Measurements from ENCODE around the gene MAPK8.

MAPK8 gene

DNA sequence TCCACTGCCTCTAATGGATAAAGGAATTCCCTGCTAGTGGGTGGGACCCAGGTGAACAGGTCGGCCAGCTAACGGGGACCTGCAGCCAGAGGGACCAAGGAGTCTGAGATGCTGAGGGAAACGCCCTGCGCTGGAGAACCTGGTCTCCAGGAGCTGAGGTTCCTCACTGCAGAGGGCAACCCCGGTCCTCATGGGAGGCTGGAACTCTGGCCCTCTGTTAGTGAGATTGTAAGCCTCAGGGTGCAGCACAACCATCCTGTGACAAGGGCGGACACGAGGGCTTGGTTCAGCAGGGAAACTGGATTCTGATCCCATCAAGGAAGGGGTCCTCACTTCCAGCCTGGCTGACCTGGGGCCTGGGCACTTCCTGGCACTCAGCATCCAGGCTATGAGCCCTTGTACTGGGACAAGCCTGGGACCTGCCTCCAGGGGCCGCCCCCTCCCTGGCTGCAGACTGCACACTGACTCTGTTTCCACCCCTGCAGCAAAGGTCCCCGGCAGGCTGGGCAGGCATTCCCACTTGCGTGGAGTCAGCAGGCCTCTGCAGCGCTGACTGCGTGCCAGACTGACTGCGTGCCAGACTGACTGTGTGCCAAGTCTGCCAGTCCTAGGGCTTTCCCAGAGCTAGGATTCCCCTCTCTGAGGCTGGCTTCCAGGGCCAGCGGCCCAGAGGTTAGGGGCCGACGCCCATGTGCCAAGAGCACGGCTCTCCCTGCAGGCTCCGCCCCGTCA, 143.2 kb downstream of the MAPK8 start:
- no peak for DNase-seq

DNA sequence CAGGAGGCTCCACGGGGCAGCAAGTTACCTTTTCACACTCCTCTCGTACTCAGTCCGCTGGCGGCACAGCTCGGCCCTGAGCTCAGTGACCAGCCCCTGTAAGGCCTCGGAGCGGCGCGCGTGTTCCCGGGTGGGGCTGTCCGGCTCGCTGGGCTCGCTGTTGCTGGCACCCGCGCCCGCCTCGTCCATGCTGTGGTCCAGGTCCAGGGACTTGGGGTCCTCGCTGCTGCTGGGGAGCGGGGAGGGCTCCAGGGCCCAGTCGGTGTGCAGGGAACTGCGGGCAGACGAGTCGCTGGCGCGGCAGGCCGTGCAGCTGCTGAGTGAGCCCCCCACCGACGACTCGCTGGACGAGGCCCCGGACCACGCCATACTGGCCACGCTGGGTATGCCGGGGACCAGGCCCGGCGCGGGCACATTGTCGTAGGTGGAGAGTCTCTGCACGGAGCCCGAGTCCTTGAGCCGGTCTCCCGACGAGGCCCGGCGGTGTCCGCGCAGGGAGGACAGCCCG, 143.8 kb downstream of the MAPK8 start:
- DNase-seq, result no peak

DNA sequence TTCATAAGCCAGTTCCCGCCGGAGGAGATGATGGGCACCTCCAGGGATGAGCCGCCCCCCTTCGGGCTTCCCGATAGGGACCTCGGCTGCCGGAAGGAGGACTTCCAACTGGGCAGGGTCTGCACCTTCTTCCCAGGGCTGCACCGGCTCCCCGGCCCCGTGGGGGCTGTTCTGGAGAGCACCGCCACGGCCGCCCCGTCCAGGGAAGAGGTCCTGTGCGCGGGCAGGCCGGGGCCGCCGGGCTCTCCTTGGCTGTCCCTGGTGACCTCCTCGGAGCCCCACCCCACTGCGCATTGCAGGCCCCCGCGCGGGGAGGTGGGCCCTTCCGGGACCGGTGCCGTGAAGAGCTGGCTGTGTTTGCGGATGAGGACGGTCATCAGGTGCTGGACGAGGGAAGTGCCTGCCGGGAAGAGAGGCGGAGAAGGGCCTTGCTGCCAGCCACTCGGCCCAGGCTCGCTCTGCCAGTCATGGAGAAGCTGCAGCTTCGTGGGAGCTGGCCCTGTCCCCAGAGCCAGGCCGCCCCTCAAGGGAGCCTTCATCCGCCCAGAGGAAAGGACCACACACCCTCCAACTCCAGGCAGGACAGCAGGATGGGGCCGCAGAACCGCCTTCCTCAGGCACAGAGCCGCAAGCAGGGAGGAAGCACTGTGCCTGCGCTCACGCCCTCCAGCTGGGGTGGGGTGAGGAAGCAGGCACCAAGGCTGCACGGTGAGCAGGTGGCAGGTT, 144.4 kb downstream of the MAPK8 start:
- no peak for DNase-seq

DNA sequence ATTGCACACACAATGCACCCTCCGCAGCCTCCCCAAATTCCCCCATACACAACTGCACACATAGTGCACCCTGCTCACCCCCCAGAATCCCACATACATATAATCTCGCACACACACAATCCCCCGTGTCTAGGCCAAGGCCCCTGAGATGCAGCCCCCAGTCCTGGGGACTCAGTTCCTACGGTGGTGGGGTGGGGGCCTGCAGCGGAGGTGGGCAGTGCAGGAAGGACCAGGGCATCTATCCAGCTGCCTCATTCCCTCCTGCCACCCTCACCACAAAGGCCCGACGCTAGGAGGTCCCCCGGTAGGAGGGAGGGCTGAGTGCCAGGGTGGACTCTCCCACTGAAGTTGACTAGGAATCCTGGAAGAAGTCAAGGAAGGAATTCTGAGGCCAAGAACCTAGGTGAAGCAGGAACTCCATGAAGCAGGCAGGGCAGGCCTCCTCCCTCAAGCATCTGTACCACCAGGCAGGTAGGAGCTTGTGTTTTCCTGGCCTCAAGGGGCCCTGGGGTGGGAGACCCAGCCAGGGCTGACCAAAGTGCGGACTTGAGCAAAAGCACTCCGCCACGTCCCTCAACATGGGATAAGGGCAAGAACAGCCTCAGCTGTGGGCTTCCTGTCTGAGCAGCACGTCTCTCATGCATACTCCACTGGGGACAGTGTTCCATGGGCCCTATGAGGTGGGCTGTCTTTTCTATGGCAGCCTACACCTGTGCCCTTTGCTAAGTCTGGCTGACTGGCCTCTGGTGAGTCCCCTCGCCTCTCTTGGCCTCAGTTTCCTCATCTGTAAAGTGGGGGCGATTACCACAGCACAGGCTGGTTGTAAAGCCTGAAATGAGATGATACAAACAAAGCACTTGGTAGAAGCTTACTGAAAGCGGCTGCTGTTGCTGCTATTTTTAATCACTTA, 145.7 kb downstream of the MAPK8 start:
- DNase-seq, result no peak

DNA sequence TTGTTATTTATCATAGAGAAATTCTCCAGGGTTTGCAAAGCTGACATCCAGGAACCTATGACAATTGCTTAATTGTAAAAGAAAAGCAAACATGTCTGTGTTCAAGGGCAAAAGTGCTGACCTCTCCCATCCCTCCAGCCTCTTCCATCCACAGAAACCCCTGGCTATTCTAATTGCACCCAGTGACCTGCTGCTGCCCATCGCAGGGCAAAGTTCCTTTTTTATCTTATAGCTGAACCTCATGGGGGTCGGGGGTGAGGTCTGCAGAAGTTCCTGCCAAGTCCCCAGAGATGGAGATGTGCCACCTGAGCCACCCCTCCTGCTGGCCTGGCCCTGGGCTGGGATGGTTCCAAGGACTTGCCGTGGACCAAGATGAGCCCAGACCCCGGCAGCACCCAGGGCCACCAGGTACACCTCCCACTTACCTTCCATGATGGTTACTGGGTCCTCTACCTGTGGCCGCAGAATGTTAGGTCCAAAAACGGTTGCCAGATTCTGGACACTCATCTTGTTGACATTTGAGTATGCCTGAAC, 146.5 kb downstream of the MAPK8 start:
- DNase-seq, result no peak

DNA sequence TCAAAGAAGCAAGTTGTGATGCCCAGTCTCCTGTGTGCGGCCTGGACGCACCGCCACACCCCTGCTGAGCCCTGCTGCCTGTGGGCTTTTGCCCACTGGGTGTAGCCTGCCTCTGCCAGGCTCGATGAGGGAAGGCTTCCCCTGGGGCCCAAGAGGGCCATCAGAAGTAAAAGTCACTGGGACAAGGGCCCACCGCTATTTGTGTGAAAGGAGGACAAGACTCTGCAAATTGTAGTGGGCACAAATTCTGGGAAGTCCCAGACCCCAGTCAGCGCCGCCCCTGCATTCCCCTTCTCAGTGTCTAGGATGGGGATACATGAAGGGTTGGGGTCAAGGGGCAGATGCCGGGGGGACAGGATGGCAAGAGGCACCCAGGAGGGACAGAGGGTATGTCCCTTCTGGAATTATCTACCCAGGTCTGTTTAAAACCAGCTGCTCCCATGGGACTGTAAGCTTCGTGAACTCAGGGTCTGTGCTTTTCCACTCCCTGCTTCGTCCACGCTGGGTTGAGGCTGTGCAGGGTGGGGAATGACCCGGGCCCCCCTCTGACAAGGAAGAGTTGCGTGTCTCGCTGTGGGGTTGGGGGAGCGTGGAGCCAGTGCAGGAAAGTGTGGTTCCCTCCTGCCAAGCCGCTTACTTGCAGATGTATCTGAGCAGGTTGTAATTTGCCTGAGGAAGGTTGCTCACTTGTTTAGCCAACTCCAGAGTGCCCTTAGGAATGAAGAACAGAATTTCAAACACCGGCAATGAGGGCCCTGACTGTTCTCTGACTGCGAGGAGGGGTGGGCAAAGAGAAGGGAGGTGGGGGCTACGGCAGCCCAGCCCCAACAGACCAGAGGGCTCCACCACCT, 147.2 kb downstream of the MAPK8 start:
- no peak for DNase-seq

DNA sequence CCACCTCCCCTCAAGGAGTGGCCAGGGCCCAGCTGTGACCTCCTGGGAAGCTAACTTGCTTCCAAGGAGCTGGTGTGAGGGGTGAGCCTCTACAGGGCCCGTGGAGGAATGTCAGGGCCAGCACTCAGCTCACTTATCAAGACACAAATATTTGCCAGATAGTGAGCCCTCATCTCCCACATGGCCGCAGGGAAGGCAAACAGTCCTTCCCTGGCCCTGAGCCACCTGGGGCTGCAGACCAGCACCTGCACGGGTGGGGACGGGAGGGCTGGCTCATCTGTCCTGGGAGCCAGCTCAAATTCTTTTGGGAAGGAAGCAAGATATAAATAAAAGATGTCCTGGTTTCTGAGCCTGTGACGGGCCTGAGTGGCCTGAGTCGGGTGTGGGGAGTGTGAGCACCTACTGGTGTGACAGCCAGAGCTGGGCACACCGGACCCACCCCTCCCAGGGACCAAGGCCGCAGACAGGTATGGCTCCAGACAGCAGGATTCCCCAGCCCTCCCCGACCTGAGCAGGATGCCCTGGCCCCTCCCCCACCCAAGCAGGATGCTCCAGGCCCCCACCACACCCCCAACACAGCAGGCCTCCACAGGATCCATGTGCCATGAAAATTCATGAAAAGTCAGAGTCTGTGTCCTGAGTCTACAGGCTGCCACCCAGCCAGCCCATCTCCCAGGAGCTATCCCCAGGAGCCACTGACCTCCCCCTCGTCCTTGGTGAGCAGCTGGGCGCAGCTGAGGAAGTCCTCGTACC, 148.0 kb downstream of the MAPK8 start:
- DNase-seq, result no peak

DNA sequence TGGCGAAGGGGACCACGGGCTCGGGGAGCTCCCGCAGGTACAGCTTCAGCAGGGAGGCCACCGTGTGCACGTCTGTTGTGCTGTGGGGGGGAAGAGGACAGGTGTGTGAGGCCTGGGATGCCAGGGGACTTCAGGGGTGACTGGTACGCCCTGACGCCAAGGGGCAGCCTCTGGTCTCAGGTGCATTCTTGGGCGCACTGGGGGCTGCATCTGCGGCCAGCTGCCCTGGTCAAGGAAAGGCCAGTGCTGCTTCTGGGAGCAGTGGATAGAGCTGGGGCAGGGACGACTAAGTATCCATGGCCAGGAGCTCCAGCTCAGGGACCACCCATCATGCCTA, 148.5 kb downstream of the MAPK8 start:
- DNase-seq, result no peak

DNA sequence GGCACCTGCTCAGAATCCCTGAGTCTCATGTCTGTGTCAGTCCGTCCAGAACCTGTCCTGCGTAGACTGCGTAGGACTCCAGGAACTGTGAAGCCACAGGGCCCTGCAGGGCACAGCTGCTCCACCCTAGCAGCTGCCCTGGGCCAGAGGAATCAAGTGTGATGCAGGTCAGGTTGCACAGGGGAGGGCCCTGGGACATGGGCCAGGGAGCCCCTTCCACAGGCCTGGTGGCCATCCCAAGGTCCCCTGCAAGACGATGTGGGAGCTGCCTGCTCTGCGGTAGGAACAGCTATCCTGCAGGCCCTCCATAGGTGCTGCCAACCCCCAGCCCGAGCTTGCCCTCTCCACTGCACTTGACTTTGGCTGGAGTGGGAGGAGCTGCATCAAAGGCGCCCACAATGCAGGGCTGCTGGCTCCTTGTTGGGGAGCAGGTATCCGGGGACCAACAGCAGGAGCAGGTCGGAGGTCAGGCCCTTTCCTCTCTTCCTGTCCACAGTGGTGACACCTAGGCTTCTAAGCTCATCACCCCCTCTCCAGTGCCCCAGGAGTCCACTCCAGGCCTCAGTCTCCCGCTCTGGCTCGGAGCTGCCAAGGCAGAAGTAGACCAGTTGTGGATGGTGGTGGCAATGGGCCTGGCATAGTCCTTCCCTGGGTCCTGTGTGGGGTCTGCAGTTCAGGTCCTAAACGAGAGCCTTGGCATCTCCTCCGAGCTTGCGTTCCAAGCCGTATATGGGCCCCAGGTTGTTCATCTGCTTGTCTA, 149.1 kb downstream of the MAPK8 start:
- DNase-seq, result no peak

DNA sequence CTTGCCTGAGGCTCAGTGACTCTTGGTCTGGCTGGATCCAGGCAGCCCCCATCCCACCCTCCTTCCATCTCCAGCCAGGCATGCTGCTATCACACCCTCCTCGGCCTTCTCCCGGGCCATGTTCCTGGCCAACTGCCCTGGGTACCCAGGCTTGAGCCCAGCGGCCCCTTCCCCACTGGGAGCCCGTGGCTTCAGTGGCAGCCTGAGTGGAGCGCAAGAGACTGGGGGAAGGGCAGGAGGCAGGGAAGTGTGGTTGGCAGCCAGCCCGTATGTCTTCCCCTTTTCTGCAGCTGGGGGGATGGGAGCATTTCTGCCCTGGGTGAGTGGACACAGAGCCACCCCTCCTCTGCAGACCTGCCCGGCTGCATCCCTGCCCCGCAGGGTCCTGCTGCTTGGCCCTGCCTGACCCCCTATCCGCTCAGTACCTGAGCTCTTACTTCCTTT, 149.9 kb downstream of the MAPK8 start:
- peak; percentile 62 for DNase-seq

DNA sequence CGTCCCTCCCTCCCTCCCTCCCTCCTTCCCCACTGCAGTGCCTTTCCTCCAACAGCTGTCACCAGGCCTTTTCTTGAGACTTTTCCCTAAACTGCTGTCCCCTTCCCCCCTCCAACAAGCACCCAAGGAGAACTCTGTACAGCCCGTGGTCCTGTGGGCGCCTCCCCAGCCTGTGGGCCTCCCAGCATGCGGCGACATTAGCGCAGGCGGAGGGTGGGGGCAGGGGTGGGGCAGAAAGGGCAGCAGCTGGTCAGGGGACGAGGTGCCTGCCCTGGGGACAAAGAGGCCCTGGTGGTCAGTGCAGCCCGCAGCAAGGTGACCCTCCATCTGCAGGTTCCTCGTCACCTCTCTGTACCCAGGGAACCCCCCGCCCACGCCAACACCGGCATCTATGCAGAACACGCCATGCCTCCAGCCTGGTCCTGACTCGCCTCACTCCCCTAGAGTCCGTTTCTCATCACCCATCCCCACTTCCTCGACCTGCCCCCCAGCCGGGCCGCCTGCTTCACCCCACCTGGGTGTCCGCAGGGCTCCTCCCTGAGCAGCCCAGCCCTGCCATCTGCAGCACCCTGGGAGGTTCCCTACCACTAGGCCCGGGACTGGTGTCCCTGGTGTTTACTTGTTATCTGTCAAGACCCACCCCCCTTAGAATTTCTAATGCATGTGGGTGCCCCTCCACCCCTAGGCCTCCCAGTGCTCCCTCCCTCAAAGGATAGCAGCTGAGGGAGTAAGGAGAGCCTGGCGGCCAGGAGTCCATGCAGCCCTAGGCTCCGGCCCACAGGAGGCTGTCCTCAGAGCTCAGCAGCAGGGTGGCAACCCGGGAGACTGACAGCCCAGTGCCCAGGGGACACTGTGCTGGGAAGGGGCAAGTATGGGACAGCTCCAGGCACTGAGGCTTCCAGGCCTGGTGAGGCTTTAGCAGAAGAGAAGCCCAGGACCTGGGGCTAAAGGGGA, 150.6 kb downstream of the MAPK8 start:
- no peak for DNase-seq

DNA sequence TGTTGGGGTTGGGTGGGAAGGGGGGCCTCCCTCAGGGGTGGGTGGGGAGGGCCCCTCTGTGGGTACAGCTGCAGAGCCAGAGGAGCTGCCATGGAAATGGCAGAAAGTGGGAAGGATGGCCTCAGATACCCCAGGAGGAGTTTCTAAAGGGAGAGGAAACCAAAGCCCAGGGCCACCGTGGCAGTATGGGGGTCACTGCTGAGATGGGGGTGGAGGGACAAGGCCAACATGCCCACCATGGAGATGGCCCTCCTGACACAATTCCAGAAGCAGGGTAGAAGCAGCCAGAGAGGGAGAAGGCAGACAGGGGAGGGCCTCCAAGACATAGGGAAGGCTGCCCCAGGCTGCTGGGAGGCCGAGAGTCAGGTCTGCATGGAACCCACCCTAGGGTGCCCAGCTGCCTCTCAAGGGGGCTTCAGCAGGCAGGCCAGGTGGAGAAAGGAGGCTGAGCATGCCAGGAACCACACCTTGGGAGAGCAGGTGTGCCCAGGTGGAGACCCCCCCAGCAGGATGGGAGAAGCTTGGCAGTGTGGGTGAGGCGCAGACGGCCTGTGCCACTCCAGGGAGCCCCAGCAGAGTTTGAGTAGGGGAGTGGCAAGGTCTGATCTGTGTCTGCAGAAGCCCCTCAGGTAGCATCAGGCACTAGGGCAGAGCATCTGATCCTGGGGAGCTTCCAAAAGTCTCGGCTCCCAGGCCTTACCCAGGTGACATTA, 151.6 kb downstream of the MAPK8 start:
- DNase-seq, result no peak

DNA sequence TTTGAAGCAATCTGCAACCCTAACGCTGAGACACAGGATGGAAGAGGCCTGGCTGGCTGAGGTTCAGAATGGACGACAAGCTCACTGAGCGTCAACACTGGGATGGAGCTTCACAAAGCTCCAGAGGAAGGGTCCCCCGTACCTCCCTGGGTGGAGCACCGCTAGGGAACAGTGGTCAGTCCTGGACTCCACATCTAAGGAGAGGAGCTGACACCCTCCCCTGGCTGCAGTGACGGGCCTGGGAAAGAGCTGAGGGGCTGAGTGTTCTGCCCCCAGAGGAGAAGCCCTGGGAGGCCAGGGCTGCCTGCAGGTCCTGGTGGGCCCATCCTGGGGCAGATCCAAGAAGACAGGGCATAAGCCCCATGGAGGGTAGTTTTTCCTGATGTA, 152.2 kb downstream of the MAPK8 start:
- no peak for DNase-seq

DNA sequence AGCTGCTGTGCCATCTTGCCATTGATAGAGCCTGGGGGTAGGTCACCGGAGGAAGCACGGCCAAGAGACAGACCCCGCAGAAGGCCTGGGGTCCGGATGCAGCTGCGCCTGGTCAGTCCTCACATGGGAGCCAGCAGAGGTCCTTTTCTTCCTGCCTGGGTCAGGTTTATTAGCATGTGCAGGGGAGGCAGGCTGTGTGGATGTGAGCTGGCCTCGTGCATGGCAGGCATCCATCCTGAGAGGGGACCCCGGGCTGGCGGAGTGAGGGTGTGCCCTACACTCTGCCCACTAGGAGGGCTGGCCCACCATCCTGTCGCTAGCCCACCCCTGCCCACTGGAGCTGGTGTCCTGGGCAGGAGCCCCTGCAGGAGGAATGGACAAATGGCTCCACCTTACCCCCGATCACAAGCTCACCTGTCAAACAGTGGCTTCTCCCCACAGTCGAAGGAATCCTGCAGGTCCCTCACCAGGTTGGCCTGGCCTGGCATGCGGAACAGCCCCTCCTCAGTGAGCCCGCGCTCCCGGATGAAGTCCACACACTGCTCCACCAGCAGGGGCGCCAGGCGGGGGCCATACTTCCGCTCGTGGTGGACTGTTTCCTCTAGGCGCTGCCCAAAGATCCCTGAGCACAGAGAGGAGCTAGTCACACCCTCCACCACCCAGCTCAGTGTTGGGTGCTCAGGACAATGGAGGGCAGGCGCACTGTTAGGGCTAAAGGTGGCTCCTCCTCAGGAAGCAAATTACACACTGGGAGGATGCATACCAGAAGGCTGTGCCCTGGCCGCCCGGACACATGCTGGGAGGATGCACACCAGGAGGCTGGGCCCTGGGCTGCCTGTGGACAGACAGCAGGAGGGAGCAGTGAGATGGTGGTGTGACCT, 153.0 kb downstream of the MAPK8 start:
- DNase-seq, result no peak

DNA sequence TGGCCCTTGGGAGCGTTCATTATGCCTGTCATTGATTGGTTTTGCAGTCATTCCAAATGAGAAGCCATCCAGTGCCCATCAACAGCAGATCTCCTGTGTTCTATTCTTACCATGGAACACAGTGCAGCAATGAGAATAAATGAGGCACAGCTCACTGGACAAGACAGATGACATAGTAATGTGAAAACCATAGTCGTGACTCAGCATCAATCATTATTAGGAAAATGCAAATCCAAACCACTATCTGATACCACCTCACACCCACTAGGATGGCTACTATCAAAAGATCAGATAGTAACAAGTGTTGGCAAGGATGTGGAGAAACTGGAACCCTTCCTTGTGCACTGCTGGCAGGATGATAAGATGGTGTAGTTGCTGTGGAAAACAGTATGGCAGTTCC, 153.7 kb downstream of the MAPK8 start:
- DNase-seq, result no peak

DNA sequence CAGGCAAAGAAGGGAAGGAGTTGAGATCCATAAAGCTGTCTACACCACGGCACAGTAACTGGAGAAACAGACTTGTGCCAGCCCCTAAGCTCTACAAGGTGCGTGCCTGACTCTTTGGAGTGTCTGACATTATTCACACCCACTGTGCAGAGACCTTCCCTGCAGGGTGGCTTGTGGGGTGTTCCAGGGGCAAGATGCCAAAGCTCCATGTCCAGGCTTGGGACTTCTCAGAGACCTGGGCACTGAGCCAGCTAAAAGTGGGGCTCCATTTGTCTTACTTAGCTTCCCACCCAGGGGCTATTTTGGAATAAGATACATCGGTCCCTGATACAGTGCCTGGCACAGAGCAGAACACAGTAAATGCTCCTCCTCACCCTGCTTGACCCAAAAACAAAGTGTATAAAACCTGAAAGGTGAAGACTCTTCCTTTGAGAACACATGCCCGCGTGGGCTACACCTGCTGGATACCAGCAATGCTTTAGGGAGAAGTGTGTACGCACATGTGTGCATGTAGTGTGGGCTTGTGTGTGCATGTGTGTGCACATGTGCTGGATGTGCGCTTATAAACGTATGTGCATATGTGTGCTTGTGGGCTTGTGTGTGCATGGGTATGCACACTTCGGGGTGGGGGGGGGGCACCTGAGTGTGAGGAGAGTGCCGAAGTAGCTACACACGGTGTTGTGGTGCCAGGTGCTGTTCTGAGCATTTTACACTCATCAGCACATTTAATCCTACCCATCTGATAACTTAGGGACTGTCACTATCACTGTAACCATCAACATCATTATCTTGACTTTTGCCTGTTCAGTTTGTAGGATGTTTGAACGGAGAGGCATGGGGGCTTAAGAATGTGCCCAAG, 155.4 kb downstream of the MAPK8 start:
- DNase-seq, result no peak
